ENCODE results near the gene AGAP1. TPM values are rescaled to one million over a fixed set of nuclear protein-coding genes. Genes with fewer than 3 reads are reported as not detected.

The AGAP1 gene
- total RNA-seq, 4 donors from 2014 or later: 33.7 to 55.2 (median 37.5) TPM

DNA sequence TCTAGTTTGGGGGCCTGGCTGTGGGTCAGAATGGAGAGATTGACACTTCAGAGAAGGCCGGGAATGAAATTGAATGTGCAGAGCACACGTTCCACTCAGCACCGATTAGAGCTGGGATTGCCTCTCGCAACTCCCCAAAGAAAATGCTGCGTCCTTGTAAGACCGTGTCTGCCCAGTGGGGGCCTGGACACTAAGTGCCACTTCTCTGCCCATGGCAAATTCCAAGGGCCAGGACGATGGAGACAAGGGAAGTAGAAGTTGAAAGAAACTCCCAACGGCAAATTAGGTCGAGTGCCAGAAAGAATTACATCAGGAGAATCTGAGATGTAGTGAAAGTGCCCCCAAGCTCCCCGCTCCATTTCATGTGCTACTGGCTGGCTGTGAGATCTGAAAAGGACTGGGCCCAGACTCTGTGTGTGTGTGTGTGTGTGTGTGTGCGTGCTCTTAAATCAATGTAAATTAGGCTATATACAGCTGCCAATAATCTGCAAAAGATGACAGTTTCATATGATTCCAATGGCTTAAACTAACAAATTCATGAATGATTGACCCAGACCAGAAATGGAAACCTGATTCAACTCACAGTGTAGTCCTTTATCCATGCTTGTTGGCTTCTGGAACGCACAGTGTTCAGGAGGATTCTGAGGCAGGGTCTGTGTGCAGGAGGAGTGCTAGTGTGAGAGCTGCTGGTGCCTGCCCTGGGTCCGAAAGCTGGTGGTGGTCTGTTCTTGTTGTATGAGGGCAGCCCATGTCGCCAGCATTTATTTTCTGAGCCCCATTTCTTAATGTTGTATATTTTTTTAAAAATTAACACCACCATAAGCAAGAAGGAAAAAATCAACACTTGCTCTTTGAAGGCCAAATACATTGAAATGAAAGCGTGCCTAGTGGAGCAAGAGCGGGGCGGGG, 234.3 kb downstream of the AGAP1 start:
- no peak for TF ChIP-seq POLR2AphosphoS5 (IDR thresholded peaks at IDR 0.05)
- no peak for TF ChIP-seq EP300 (IDR thresholded peaks at IDR 0.05)
- no peak for TF ChIP-seq POLR2A (IDR thresholded peaks at IDR 0.05)
- TF ChIP-seq, protein P1, sequence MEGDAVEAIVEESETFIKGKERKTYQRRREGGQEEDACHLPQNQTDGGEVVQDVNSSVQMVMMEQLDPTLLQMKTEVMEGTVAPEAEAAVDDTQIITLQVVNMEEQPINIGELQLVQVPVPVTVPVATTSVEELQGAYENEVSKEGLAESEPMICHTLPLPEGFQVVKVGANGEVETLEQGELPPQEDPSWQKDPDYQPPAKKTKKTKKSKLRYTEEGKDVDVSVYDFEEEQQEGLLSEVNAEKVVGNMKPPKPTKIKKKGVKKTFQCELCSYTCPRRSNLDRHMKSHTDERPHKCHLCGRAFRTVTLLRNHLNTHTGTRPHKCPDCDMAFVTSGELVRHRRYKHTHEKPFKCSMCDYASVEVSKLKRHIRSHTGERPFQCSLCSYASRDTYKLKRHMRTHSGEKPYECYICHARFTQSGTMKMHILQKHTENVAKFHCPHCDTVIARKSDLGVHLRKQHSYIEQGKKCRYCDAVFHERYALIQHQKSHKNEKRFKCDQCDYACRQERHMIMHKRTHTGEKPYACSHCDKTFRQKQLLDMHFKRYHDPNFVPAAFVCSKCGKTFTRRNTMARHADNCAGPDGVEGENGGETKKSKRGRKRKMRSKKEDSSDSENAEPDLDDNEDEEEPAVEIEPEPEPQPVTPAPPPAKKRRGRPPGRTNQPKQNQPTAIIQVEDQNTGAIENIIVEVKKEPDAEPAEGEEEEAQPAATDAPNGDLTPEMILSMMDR (IDR thresholded peaks at IDR 0.05): no peak
- no peak for ATAC-seq
- 84 to 92% methylated on average over 7 to 17 of the region's 17 CpGs for WGBS, 2 donors (ENCODE audit: low coverage in 1 of 2)
- H3K9me3 ChIP-seq: no peaks in the 10 kb centered on the region
- no peaks in the 10 kb centered on the region for H3K27me3 ChIP-seq
- H3K4me3 ChIP-seq: no peak overlapping the region
- H3K4me1 ChIP-seq: peaks cover 0 to 68% (median 26%) of the 10 kb centered on the region in 3 donors
- H3K27ac ChIP-seq: peak overlapping the region in 1 of 4 donors; percentile 19
- H3K36me3 ChIP-seq: no peaks in the 10 kb centered on the region

- H3K9me3 ChIP-seq: no peaks in the 10 kb centered on the region
- ATAC-seq: no peak
- no peaks in the 10 kb centered on the region for H3K36me3 ChIP-seq
- no peak overlapping the region for H3K4me3 ChIP-seq
- H3K27ac ChIP-seq: peak overlapping the region in 3 of 4 donors; percentile 2 to 35 (median 14)
- TF ChIP-seq POLR2AphosphoS5 (IDR thresholded peaks at IDR 0.05) (no peak), EP300 (IDR thresholded peaks at IDR 0.05) (no peak), POLR2A (IDR thresholded peaks at IDR 0.05) (no peak)
- TF ChIP-seq, protein P1 (IDR thresholded peaks at IDR 0.05): no peak
- H3K27me3 ChIP-seq: no peaks in the 10 kb centered on the region
- H3K4me1 ChIP-seq: peaks cover 0 to 64% (median 20%) of the 10 kb centered on the region in 3 donors
- WGBS, 2 donors (ENCODE audit: low coverage in 1 of 2): 70 to 83% methylated on average over 1 to 4 of the region's 12 CpGs
Observed at GRCh38 chr2:235728800-235729556, 235.1 kb downstream of the AGAP1 start.

DNA sequence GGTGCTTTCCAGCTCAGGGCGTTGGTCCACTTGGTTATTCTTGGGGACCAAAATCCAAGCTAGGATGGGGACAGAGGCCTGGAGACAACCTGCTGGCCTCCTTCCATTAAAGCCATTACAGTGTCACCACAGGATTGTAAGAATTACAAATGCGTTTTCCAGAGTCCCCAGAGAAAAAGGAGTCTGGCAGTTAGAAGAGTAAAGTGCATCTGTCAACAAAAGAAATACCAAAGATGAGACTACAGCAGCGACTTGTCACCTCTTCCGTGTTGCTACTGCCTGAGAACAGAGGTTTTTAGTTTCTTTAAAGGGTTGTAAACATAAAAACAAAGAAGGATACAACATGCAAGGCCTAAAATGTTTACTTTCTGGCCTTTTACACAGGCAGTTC, 235.7 kb downstream of the AGAP1 start:
- WGBS, 2 donors (ENCODE audit: low coverage in 1 of 2): 32 to 74% methylated on average over 3 of the region's 4 CpGs
- Histone ChIP-seq H3K4me3 (no peak overlapping the region), H3K4me1 (peaks cover 0 to 58% (median 14%) of the 10 kb centered on the region in 3 donors), H3K27me3 (no peaks in the 10 kb centered on the region), H3K9me3 (no peaks in the 10 kb centered on the region), H3K36me3 (no peaks in the 10 kb centered on the region), H3K27ac (peak overlapping the region in 2 of 4 donors; percentile 14 to 35)
- ATAC-seq: no peak
- TF ChIP-seq POLR2A (IDR thresholded peaks at IDR 0.05) (no peak), EP300 (IDR thresholded peaks at IDR 0.05) (no peak), POLR2AphosphoS5 (IDR thresholded peaks at IDR 0.05) (no peak)
- TF ChIP-seq, protein P1 (IDR thresholded peaks at IDR 0.05): no peak

DNA sequence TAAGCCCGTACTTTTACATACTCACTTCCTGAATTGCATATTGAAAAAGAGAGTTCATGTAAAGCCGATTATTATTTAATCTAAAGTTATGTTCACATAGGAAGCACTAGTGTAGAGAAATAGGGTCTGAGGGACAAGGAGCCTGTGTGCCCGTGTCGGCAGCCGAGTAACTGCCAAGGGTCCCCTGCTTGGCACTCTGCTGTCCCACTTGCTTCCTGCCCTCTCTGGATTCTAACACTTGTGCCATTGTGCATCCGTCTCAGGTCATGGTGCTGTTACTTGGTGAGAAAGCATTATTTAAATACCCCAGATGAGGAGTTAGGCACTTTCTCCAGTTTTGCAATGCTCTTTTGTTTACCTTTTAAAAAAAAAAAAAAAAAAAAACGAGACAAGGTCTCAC, 236.3 kb downstream of the AGAP1 start:
- Histone ChIP-seq H3K9me3 (no peaks in the 10 kb centered on the region), H3K27me3 (no peaks in the 10 kb centered on the region), H3K4me3 (no peak overlapping the region), H3K27ac (no peak overlapping the region), H3K4me1 (peaks cover 0 to 52% (median 9%) of the 10 kb centered on the region in 3 donors), H3K36me3 (no peaks in the 10 kb centered on the region)
- no peak for ATAC-seq
- 89 to 90% methylated on average over 7 of the region's 7 CpGs for WGBS, 2 donors (ENCODE audit: low coverage in 1 of 2)
- TF ChIP-seq, protein P1 (IDR thresholded peaks at IDR 0.05): no peak
- no peak for TF ChIP-seq POLR2A (IDR thresholded peaks at IDR 0.05)
- TF ChIP-seq EP300 (IDR thresholded peaks at IDR 0.05): no peak
- TF ChIP-seq POLR2AphosphoS5 (IDR thresholded peaks at IDR 0.05): no peak
